Fibroblast of the conjunctiva (primary cell): ENCODE data around the gene SGPL1.

Experiments
- DNase-seq: peaks from one replicate; pipeline ENCODE4 v3.0.0-alpha.2; 2010; ENCODE audit warnings: low read depth

The SGPL1 gene

DNA sequence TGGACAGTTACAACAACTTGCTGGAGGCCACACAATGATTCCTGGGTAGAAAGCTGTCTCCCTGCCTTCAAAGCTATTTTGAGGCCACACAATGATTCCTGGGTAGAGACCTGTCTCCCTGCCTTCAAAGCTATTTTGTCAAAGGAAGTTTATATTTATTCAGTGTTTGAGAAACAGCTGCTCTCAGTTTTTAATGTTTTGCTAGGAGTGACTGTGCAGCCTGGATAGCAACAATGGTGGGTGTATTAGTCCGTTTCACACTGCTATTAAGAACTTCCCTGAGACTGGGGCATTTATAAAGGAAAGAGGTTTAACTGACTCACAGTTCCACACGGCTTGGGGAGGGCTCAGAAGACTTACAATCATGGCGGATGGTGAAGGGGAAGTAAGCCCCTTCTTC lies 3.9 kb upstream of the SGPL1 start:
- no peak for DNase-seq

- no peak for DNase-seq
These were observed 2.9 kb upstream of the SGPL1 start for GRCh38 chr10:70812814-70813213.

DNA sequence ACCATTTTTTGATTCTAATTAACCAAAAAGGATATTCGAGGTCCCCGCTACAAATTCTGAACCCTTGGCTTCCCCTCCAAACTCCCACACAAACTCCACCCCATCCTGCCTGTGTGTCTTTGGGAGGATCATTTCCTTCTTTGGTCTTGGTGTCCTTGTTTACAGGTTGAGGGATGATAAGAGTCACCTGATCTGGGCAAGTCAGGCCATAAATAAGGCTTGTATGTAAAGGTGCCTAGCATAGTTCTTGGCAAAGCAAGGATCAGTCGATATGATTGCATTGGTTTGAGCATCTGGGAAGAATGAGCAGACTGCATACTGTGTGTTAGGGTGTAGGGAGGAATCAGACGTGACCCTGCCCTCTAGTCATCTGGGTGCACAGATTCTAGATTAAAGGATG lies 1.6 kb upstream of the SGPL1 start:
- no peak for DNase-seq

- peak; percentile 78 for DNase-seq
These were observed 609 bp downstream of the SGPL1 start for GRCh38 chr10:70816220-70816894.

DNA sequence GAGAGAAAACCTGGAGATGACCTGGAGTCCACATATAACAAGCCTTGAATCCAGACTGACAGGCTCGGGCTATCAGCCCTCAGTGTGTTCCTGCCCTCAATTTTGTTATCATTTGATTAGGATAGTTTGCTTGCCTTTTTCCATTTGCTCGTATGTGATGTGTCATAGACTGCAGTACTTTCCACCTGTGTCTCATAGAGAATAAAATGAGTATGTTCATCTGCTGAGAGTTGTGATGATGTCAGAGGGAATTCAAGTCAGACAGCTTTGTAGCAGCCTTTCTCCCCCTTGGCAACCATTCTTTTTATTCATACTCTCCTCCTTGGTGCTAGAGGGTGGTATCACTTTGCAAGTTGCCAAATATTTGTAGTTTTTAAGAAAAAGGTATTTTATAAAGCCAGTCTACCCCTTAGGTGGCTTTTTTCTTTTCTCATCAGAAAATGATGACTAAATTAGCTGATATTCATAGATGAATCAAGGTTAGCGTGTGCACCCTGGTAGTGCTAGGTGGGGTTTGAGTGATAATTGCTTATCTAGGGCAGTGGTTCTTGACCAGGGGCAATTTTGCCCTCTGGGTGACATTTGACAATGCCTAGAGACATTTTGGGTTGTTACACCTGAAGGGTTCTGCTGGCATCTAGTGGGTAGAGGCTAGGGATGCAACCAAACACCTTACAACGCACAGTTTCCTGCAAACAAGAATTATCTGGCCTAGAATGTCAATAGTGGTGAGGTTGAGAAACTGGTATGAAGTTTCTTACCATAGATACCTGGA lies 5.4 kb downstream of the SGPL1 start:
- no peak for DNase-seq

DNA sequence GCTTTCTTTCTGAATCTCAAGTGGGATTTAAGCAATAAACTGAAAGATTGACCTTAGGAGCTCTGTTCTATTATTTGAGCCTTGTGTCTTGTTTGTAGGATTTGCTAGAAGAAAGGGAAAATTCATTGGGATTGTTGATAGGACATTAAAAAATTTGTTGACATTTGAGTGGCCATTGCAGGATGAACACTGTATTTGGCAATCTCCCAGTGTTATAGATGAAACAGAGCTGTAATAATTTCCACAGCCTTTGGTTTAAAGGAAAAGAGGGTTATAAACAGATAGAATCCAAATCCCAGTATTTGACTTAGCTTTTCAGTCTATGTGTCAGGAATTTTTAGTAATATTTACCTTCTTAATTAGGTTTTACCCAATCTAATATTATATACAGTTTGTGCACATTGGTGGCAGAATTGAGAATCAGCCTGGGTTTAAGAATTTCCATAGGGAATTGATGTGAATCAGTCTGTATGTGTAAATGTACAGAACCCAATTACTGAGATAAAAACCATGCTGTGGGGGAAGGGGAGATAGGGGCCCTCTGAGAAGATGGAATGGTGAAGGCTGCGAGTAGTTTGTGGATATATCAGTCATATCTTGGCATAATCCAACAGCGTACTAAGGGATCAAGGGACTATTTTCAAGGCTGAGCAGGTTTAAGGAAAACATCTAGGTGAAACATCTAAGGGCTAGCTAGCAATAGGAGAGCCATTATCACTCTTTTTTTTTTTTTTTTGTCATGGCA lies 6.5 kb downstream of the SGPL1 start:
- DNase-seq, result no peak

GRCh38 chr10:70827086-70827757 lies 11.5 kb downstream of the SGPL1 start:
- no peak for DNase-seq

DNA sequence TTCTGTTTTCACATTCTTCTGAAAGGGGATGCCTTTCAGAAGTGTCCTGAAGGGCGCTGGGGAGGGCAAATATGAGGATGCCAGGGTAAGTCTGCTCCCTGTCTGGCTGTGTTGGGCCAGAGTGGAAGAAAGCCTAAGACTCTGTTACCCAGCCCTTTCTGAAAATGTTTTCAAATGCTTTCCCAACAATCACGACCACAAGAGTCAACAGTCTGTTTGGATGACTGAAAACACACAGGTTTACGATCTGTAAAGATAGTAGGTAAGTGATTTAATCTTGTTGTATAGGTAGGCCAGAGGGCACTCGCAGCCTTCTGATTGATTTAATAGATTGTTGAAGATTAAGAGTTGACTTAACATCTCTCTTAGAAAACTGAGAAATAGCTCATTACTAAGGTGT lies 13.2 kb downstream of the SGPL1 start:
- DNase-seq, result no peak

DNA sequence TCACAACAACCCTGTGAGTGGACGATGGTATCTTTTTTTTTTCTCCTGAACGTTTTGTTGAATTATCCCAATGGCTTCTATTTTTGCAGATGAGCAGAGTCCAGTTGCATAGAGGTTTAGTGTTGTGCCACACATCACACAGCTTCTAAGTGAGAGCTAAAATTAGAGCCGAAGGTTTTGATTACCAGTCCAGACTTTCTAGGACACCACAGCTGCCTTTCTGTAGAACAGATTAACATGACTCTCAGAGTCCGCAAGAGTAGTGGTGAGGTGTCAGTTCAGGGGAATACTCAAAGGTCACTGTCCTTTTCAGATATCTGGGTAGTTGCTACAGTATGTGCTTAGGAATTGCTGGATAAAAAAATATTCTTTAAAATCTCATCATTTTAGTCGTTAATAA lies 13.8 kb downstream of the SGPL1 start:
- DNase-seq, result no peak

- no peak for DNase-seq
These were observed 14.4 kb downstream of the SGPL1 start for GRCh38 chr10:70830164-70830563.

- DNase-seq, result no peak
These were observed 16.5 kb downstream of the SGPL1 start for GRCh38 chr10:70832221-70832620.

DNA sequence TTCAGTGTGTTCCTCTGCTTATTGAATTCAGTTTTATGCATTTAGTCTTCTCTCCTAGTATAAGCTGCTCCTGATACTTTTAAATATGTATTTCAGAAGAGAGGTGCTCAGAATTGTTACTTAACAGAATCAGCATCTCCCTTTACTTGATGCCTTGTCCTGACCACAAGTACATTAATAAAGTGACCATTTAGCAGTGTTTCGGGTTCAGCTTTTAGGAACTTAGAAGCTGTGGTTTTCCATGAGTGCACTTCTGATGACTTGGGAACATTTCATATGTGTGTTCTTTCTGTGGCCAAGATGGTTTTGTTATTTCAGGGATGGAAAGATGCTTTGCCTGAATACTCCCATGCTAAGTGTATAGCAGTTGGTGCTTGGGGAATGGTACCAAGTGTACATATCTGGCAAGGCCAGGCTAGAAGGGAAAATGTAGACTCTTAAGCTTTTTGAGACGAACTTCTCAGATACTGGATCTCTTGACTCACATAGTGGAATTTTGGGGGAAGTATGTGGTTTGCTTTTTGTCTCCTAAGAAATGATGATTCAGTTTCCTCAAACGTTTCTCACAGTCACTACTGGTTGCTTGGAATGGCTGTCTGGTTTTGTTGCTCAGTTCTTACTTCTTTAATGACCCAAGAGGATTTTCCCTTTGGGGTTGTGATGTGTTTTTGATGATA lies 17.2 kb downstream of the SGPL1 start:
- peak; percentile 37 for DNase-seq

DNA sequence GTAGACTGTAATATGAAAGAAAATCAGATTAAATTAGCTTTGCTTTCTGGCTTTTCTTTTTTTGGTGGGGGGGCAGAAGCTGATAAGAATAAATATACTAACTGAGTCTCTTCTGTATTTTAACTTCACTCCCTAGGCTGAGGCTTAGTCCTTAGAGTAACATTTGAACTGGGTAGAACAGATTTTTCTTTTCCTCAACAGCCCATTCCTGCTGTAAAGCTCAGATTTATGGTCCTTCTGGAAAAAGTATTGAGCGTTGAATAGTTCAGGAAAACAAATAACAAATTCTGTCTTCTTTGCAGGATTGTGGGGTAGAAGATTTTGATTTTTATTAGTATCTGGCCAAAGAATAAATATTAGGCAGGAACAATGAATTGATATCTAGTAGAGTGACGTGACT lies 17.9 kb downstream of the SGPL1 start:
- DNase-seq, result no peak

DNA sequence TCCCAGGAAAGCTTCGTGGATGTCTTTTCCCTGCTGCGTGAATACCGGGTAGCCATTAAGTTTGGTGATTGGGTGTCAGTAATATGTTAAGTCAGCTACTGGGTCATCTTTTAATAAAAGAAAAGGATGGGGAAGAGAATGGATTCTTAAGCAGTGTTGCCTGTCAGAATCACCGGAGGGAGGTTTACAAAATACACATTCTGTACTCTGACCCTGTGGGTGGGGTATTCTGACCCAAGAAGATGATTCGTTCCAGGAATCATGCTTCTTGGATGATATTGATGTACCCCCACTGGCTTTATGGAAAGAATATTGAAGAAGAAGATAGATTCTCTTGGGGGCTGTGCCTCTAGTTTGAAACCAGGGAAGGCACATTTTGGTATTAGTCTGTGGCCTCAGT lies 18.3 kb downstream of the SGPL1 start:
- DNase-seq, result no peak

- DNase-seq, result no peak
These were observed 18.8 kb downstream of the SGPL1 start for GRCh38 chr10:70834441-70835151.

GRCh38 chr10:70836319-70836718 lies 20.6 kb downstream of the SGPL1 start:
- DNase-seq, result no peak

- no peak for DNase-seq
These were observed 21.9 kb downstream of the SGPL1 start for GRCh38 chr10:70837660-70838059.

DNA sequence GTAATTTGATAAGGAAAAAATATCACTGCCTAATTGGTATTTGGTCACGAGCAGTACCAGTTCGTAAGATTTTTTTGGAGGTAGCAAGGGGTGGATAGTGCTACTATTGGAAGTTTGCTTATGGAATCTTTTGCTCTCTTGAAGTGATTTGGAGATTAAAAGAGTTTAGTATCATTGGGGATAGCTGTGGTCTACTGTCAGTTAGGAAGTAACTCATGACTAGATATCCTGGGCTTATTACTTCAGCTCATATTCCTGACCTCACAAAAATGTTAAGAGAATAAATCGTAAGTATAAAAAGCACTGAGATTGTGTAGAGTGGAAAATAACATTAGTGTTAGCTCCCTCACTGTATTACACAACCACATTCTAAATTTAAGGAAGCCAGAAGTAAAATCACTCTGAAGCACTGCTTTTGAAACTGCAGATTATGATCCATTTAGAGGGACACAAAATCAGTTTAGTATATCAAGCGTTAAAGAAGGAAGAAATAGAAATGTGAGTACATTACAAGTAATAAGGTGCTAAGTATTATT lies 22.6 kb downstream of the SGPL1 start:
- DNase-seq, result no peak

- DNase-seq, result no peak
These were observed 25.1 kb downstream of the SGPL1 start for GRCh38 chr10:70840836-70841235.

DNA sequence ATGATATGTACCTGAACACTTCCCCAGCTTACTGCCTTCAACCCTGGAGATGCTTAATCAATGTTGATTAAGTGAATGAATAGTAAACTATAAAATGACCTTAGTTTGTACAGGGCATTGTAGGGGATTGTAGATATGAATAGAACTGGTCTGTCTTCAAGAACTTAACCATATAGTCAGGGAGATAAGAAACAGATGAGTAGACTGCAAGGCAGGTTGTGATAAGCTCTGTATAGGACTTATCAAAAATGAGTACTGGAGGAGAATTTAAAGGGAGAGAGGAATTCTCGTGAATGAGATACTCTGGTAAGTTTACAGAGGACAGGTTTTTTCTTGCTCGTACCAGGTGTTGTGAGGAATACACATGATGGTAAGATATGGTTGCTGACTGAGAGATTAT lies 27.6 kb downstream of the SGPL1 start:
- no peak for DNase-seq
